ENCODE data around the gene MRGPRF.

Gene MRGPRF

GRCh38 chr11:68973219-68973618, 39.8 kb downstream of the MRGPRF start:
- TF ChIP-seq CTCF (IDR thresholded peaks at IDR 0.05; ENCODE audit: insufficient read depth, missing control alignments): no peak
- DNase-seq (ENCODE audit: insufficient read length, low spot score) (no peak), FAIRE-seq (no peak)

GRCh38 chr11:68970921-68971636, 42.0 kb downstream of the MRGPRF start:
- FAIRE-seq: no peak
- no peak for DNase-seq (ENCODE audit: insufficient read length, low spot score)
- TF ChIP-seq CTCF (IDR thresholded peaks at IDR 0.05; ENCODE audit: insufficient read depth, missing control alignments): no peak

DNA sequence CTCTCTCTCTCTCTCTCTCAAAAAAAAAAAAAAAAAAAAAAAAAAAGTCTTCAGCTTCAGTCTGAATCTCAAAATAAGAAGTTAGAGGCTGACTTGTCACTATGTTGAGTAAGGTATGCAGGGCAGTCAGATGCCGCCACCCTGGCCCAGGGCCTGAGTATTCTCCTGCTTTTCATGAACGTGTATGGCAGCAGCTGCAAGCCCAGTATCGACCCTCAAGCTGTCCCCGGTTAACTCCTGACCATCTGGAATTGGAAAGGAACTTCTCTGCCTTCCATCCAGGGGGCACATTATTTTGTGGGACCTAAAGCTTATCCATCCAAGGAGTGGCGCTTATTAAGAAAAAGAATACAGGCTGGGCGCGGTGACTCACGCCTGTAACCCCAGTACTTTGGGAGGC, 43.7 kb downstream of the MRGPRF start:
- no peak for DNase-seq (ENCODE audit: insufficient read length, low spot score)
- FAIRE-seq: no peak
- no peak for TF ChIP-seq CTCF (IDR thresholded peaks at IDR 0.05; ENCODE audit: insufficient read depth, missing control alignments)

- DNase-seq (ENCODE audit: insufficient read length, low spot score): no peak
- FAIRE-seq: no peak
- no peak for TF ChIP-seq CTCF (IDR thresholded peaks at IDR 0.05; ENCODE audit: insufficient read depth, missing control alignments)
These were observed 44.5 kb downstream of the MRGPRF start for GRCh38 chr11:68968306-68969250.

- TF ChIP-seq CTCF (IDR thresholded peaks at IDR 0.05; ENCODE audit: insufficient read depth, missing control alignments): no peak
- FAIRE-seq: no peak
- DNase-seq (ENCODE audit: insufficient read length, low spot score): no peak
These were observed 45.9 kb downstream of the MRGPRF start for GRCh38 chr11:68966894-68967780.

DNA sequence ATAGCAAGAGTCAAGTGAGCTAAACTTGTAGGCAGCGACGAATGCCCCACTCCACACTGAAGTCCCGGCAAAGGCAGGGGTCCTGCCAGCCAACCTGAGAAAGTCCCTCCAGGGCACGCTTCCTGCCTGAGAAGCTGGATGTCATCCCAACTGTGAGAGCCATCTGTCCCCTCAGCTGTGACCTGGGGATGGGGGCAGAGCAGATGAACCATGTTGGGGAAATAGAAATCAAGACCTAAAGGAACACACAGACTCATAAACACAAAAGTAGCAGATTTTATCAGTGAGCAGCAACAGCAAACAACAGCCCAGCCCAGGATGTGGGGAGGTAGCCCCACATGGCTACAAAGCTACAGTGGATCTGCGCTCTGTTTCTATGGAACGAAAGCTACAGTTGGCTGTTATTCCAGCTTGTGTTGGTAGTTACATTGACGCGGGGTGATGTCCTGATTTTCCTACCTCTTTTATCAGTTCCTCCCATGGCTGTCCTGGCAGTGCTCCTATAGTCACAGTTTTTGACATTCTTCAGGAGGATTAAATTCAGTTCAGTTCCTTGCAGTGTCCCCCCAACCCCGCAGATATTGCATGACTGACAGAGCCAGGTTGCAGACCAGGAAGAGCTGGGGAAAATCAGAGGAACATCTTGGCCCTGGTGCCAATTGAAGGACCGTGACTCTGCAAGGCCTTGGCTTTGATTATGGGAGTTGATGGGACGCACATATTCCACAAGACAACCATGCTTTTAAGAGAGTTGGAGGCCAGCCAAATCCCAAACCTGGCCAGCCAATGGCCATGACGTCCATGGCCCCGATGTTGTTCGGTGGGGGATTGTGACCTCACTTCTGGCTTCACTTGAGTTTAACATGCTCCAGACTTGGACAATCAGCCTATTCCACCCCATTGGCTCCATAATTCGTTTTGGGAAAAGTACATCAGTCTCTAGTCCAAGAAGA, 46.9 kb downstream of the MRGPRF start:
- no peak for DNase-seq (ENCODE audit: insufficient read length, low spot score)
- TF ChIP-seq CTCF (IDR thresholded peaks at IDR 0.05; ENCODE audit: insufficient read depth, missing control alignments): no peak
- no peak for FAIRE-seq
